Endothelial cell of umbilical vein (primary cell): Measurements from ENCODE around the gene CCN6. TPM values are rescaled to one million over a fixed set of nuclear protein-coding genes. Genes with fewer than 3 reads are reported as not detected.

Source experiments
- BruUV-seq: library from RNA; stranded (reverse); fragments of 400-500 nt; replicated peaks from 2 replicates; lab custom pipeline; 2021; lab: Mats Ljungman, UMichigan
- CTCF ChIA-PET: fragments of 300-600, 350-600 bp; sonication (Branson Sonifier 250); formaldehyde crosslinking; loops from one replicate; lab custom pipeline; 2021; ENCODE audit warnings: antibody characterized with exemption, inconsistent platforms; lab: Charles Lee
- POLR2A ChIA-PET: fragments of 300-600, 350-600 bp; sonication (Branson Sonifier 250); formaldehyde crosslinking; loops from one replicate; lab custom pipeline; 2021; ENCODE audit warnings: antibody characterized with exemption, inconsistent platforms; lab: Charles Lee
- DNase-seq: peaks from one replicate; pipeline ENCODE4 v3.0.0-alpha.2; 2011; ENCODE audit warnings: low read depth, low spot score
- FAIRE-seq: peaks from 2 replicates; lab custom pipeline; 2011; peaks lifted over from hg19 to GRCh38; lab: Jason Lieb, UNC
- H2AFZ ChIP-seq: 2 replicates; pipeline ENCODE4 v1.6.0; 2012; ENCODE audit warnings: low read depth, low read length, control low read depth, inconsistent platforms
- H3K27ac ChIP-seq: 2 replicates; pipeline ENCODE4 v1.5.1; 2011; ENCODE audit warnings: low read depth, mild to moderate bottlenecking, control low read depth, low read length, moderate library complexity; ENCODE audit not compliant: insufficient read depth
- H3K27me3 ChIP-seq, 2 experiments: 2 replicates each; pipeline versions ENCODE4 v1.6.0 to v1.6.1; 2011; ENCODE audit warnings: low read length in 2 of 2, mixed read lengths in 1 of 2; ENCODE audit not compliant: control insufficient read depth in 2 of 2, insufficient read depth in 2 of 2
- H3K36me3 ChIP-seq, 2 experiments: 2 replicates in 1 of 2; 3 replicates in 1 of 2; pipeline ENCODE4 v1.5.1; 2011; ENCODE audit warnings: low read length in 2 of 2, mild to moderate bottlenecking in 1 of 2, moderate library complexity in 1 of 2; ENCODE audit not compliant: control insufficient read depth in 2 of 2, insufficient read depth in 2 of 2; ENCODE audit errors: extremely low read depth in 1 of 2
- H3K4me1 ChIP-seq: 3 replicates; pipeline ENCODE4 v1.5.1; 2011; ENCODE audit warnings: mild to moderate bottlenecking, low read length; ENCODE audit not compliant: control insufficient read depth, insufficient read depth; ENCODE audit errors: extremely low read depth
- H3K4me2 ChIP-seq: 2 replicates; pipeline ENCODE4 v1.6.1; 2011; ENCODE audit warnings: low read length, control low read depth, mixed read lengths; ENCODE audit not compliant: insufficient read depth
- H3K4me3 ChIP-seq, 3 experiments: fragments of 200-600 bp in 1 of 3; sonication (generic), shearing (Covaris generic) in 1 of 3; replicated peaks in 1 of 3; 2 replicates each; pipeline ENCODE4 v1.5.1; 2011 to 2016; ENCODE audit warnings: control low read depth in 3 of 3, low read length in 3 of 3, mild to moderate bottlenecking in 2 of 3, inconsistent platforms in 1 of 3, low read depth in 1 of 3, moderate library complexity in 1 of 3; ENCODE audit not compliant: insufficient read depth in 1 of 3
- H3K79me2 ChIP-seq: 2 replicates; pipeline ENCODE4 v1.6.0; 2012; ENCODE audit warnings: low read length, inconsistent platforms; ENCODE audit not compliant: control insufficient read depth, insufficient read depth
- H3K9ac ChIP-seq: replicated peaks from 2 replicates; pipeline ENCODE3; 2011; ENCODE audit warnings: low read length, control low read depth; ENCODE audit not compliant: insufficient read depth; ENCODE audit errors: extremely low read depth
- H3K9me1 ChIP-seq: replicated peaks from 3 replicates; pipeline ENCODE4 v1.6.0; 2011; ENCODE audit warnings: mild to moderate bottlenecking, low read length; ENCODE audit not compliant: control insufficient read depth, insufficient read depth; ENCODE audit errors: extremely low read depth
- H3K9me3 ChIP-seq: replicated peaks from 2 replicates; pipeline ENCODE4 v1.5.1; 2012; ENCODE audit warnings: low read length, inconsistent platforms; ENCODE audit not compliant: control insufficient read depth, insufficient read depth
- H4K20me1 ChIP-seq: replicated peaks from 2 replicates; pipeline ENCODE3; 2011; ENCODE audit warnings: mild to moderate bottlenecking, low read length; ENCODE audit not compliant: control insufficient read depth, insufficient read depth; ENCODE audit errors: extremely low read depth
- CTCF ChIP-seq, 2 donors: IDR thresholded peaks; 1 replicate in 1 of 2; 2 replicates in 1 of 2; pipeline ENCODE4 v1.5.1; 2011; ENCODE audit warnings: low read length in 2 of 2, mild to moderate bottlenecking in 2 of 2, moderate library complexity in 2 of 2, control low read depth in 1 of 2, inconsistent platforms in 1 of 2, low read depth in 1 of 2; ENCODE audit not compliant: insufficient read depth in 1 of 2; ENCODE audit errors: extremely low read depth in 1 of 2
- EZH2 ChIP-seq: IDR thresholded peaks from 2 replicates; pipeline ENCODE4 v1.6.1; 2012; ENCODE audit warnings: borderline replicate concordance, low read depth, mild to moderate bottlenecking, moderate library complexity, low read length, inconsistent platforms; ENCODE audit not compliant: severe bottlenecking
- FOS ChIP-seq: IDR thresholded peaks from 2 replicates; pipeline ENCODE4 v1.6.1; 2011; ENCODE audit warnings: mild to moderate bottlenecking, low read length, moderate library complexity, borderline replicate concordance; ENCODE audit not compliant: insufficient read depth
- GATA2 ChIP-seq: IDR thresholded peaks from 2 replicates; pipeline ENCODE4 v1.7.0; 2011; ENCODE audit warnings: low read depth, mild to moderate bottlenecking, moderate library complexity, mixed read lengths, low read length; ENCODE audit not compliant: insufficient read length, insufficient read depth
- JUN ChIP-seq: IDR thresholded peaks from 2 replicates; pipeline ENCODE4 v1.6.1; 2011; ENCODE audit warnings: borderline replicate concordance, low read depth; ENCODE audit not compliant: insufficient read length, insufficient read depth
- MAX ChIP-seq: IDR thresholded peaks from 2 replicates; pipeline ENCODE4 v1.6.1; 2011; ENCODE audit not compliant: insufficient read depth, insufficient read length
- MYC ChIP-seq: IDR thresholded peaks from one replicate; pipeline ENCODE4 v1.6.1; 2011; ENCODE audit warnings: mild to moderate bottlenecking, low read depth, low read length
- POLR2AphosphoS5 ChIP-seq: IDR thresholded peaks from 2 replicates; pipeline ENCODE4 v1.6.1; 2012; ENCODE audit warnings: low read depth, mild to moderate bottlenecking, control low read depth, low read length, moderate library complexity; ENCODE audit not compliant: insufficient read depth
- dilution Hi-C: fragments of 300-500 bp; cut with MboI; formaldehyde crosslinking; loops from one replicate; pipeline ENCODE4 v1.15.0; 2019; ENCODE audit warnings: low sequenced_read_pairs; ENCODE audit not compliant: extremely low pct_ligation_motif_present
- intact Hi-C: fragments of 100-400 bp; cut with micrococcal nuclease; formaldehyde crosslinking; loops from one replicate; pipeline ENCODE4 v1.10.0; 2022
- polyA plus RNA-seq, 4 experiments: library from polyadenylated mRNA; depleted of rRNA in 3 of 4; stranded (reverse) in 3 of 4; unstranded in 1 of 4; fragments of >200 nt; gene quantifications; 2 replicates each; pipeline versions ENCODE4 v1.2.1 to v1.2.3, GENCODE V29; 2011 to 2012; ENCODE audit warnings: missing spikeins in 1 of 4
- total RNA-seq: library from RNA; stranded (reverse); gene quantifications from 2 replicates; pipeline ENCODE4 v1.2.3, GENCODE V29; 2021

CCN6 gene
- total and polyA plus RNA-seq, 2 donors (not counting 3 experiments of a cell fraction or from before 2014, with no cell fraction given): not detected

- Histone ChIP-seq H3K4me1 (peaks cover 7% of the 10 kb centered on the region), H3K4me2 (no peak overlapping the region), H3K4me3 (no peak overlapping the region), H3K9ac (no peak overlapping the region), H2AFZ (no peak overlapping the region), H3K27me3 (no peaks in the 10 kb centered on the region), H4K20me1 (no peaks in the 10 kb centered on the region), H3K9me3 (no peaks in the 10 kb centered on the region), H3K36me3 (no peaks in the 10 kb centered on the region), H3K27ac (no peak overlapping the region), H3K9me1 (no peaks in the 10 kb centered on the region), H3K79me2 (no peaks in the 10 kb centered on the region)
- ChIA-PET POLR2A (no interaction called here), CTCF (interaction anchor here (0.8 to 2.2 kb wide), 10 partner anchors 10 to 298 kb away, joined by 3 to 14 read pairs (median 3); no protein-coding TSS in a partner anchor)
- no TSS peak for BruUV-seq
- dilution Hi-C loops (no loop called here), intact Hi-C loops (no loop called here)
- peak; percentile 57 for DNase-seq
- TF ChIP-seq MAX: no peak
- no peak for TF ChIP-seq GATA2
- no peak for TF ChIP-seq MYC
- TF ChIP-seq CTCF (IDR thresholded peaks at IDR 0.05; ENCODE audit: extremely low read depth in 1 of 2, insufficient read depth in 1 of 2, low read depth in 1 of 2, low read length in 2 of 2): no peak
- TF ChIP-seq EZH2: no peak
- peak; percentile 51 for TF ChIP-seq JUN
- no peak for TF ChIP-seq POLR2AphosphoS5
- TF ChIP-seq FOS: peak; percentile 77
- peak; percentile 75 for FAIRE-seq
Observed at GRCh38 chr6:112007805-112008204, 46.1 kb upstream of the CCN6 start.
